CD4-positive, alpha-beta memory T cell (primary cell): ENCODE measurements around the gene SCLT1. TPM values are rescaled to one million over a fixed set of nuclear protein-coding genes. Genes with fewer than 3 reads are reported as not detected.

Experiments
- CTCF ChIA-PET: fragments of 350-600 bp; sonication (Branson Sonifier 250); formaldehyde crosslinking; loops from one replicate; lab custom pipeline; 2021; ENCODE audit warnings: inconsistent platforms; ENCODE audit not compliant: partially characterized antibody; lab: Charles Lee
- POLR2A ChIA-PET: fragments of 350-600 bp; sonication (Branson Sonifier 250); formaldehyde crosslinking; loops from one replicate; lab custom pipeline; 2021; ENCODE audit not compliant: partially characterized antibody; lab: Charles Lee
- DNase-seq, 5 donors: peaks; one replicate each; pipeline versions ENCODE4 v3.0.0 to v3.0.0-alpha.2; 2020 to 2022; ENCODE audit warnings: mixed read lengths in 1 of 5
- H3K27ac ChIP-seq: one replicate; pipeline ENCODE4 v1.7.0; 2013; ENCODE audit warnings: low read depth, low read length
- H3K27me3 ChIP-seq: 2 replicates; pipeline ENCODE4 v1.7.0; 2013; ENCODE audit warnings: mild to moderate bottlenecking, low read length, moderate library complexity; ENCODE audit not compliant: insufficient read depth
- H3K36me3 ChIP-seq: 2 replicates; pipeline ENCODE4 v1.7.0; 2013; ENCODE audit warnings: mild to moderate bottlenecking, low read length, moderate library complexity; ENCODE audit not compliant: insufficient read depth
- H3K4me1 ChIP-seq: 2 replicates; pipeline ENCODE4 v1.7.0; 2013; ENCODE audit warnings: mild to moderate bottlenecking, low read length, moderate library complexity; ENCODE audit not compliant: insufficient read depth
- H3K4me3 ChIP-seq, 2 donors: one replicate each; pipeline ENCODE4 v1.7.0; 2013; ENCODE audit warnings: low read length in 2 of 2, mild to moderate bottlenecking in 1 of 2
- H3K9me3 ChIP-seq, 2 donors: one replicate each; pipeline ENCODE4 v1.7.0; 2013; ENCODE audit warnings: low read length in 2 of 2, control low read depth in 1 of 2; ENCODE audit not compliant: control insufficient read depth in 1 of 2
- H3K27ac Mint-ChIP-seq, 7 donors: one replicate each; pipeline ENCODE4 v1.8.0; 2020 to 2021; ENCODE audit warnings: mixed read lengths in 7 of 7, mild to moderate bottlenecking in 6 of 7, inconsistent platforms in 3 of 7, moderate library complexity in 3 of 7
- H3K27me3 Mint-ChIP-seq, 2 donors: one replicate each; pipeline ENCODE4 v1.8.0; 2020 to 2021; ENCODE audit warnings: mixed read lengths in 2 of 2
- H3K36me3 Mint-ChIP-seq, 2 donors: one replicate each; pipeline ENCODE4 v1.8.0; 2020 to 2021; ENCODE audit warnings: mixed read lengths in 2 of 2, inconsistent platforms in 1 of 2, mild to moderate bottlenecking in 1 of 2
- H3K4me1 Mint-ChIP-seq, 4 donors: one replicate each; pipeline ENCODE4 v1.8.0; 2020 to 2021; ENCODE audit warnings: mixed read lengths in 4 of 4, mild to moderate bottlenecking in 1 of 4
- H3K4me3 Mint-ChIP-seq, 8 donors: one replicate each; pipeline ENCODE4 v1.8.0; 2020 to 2021; ENCODE audit warnings: mixed read lengths in 8 of 8, mild to moderate bottlenecking in 7 of 8, moderate library complexity in 6 of 8, inconsistent platforms in 3 of 8
- H3K9me3 Mint-ChIP-seq, 8 donors: one replicate each; pipeline ENCODE4 v1.8.0; 2020 to 2021; ENCODE audit warnings: mixed read lengths in 8 of 8, mild to moderate bottlenecking in 5 of 8, inconsistent platforms in 3 of 8, moderate library complexity in 1 of 8
- intact Hi-C: fragments of 100-400 bp; cut with micrococcal nuclease; formaldehyde crosslinking; loops from one replicate; pipeline ENCODE4 v1.15.1; 2023
- polyA plus RNA-seq, 2 donors: library from polyadenylated mRNA; unstranded; fragments of 300-500 nt; fragmentation: Illumina TruSeq; gene quantifications; one replicate each; pipeline ENCODE4 v1.2.3, GENCODE V29; 2021
- total RNA-seq, 2 experiments: library from RNA; stranded (reverse); gene quantifications; one replicate each; pipeline ENCODE4 v1.2.3, GENCODE V29; 2021

SCLT1 gene
- total and polyA plus RNA-seq, 4 experiments from 2014 or later: 4.3 to 20.8 (median 12.0) TPM

DNA sequence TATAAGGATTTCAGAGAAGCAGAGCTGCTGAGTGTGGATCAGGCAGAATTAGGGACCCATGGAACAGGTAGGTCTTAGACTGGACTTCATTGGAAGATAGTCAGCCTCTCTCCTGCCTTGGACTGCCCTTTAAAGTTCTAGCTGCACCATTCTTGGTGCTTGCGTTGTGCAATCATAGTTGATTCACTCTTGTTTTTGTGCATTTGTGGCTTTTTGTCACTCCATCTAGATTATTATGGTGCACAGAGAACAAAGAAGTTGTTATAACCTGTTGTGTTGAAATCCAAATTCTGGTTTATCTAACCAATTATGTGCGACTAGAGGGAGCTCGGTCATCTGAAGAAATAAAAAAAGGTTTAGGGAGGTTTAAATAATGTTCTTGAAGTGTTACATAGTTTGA is 224.6 kb downstream of the SCLT1 start:
- Mint-ChIP-seq H3K27ac (peak overlapping the region in 1 of 7 donors; percentile 4), H3K4me3 (no peak overlapping the region), H3K36me3 (peaks cover 74 to 80% of the 10 kb centered on the region in 2 donors), H3K4me1 (peaks cover 3 to 11% (median 8%) of the 10 kb centered on the region in 4 donors), H3K27me3 (no peaks in the 10 kb centered on the region), H3K9me3 (no peaks in the 10 kb centered on the region)
- Histone ChIP-seq H3K4me1 (no peaks in the 10 kb centered on the region), H3K9me3 (no peaks in the 10 kb centered on the region), H3K27me3 (no peaks in the 10 kb centered on the region), H3K27ac (no peak overlapping the region), H3K4me3 (no peak overlapping the region), H3K36me3 (peaks cover 45% of the 10 kb centered on the region)
- CTCF ChIA-PET: interaction anchor here (1.0 kb wide), 1 partner anchor 86 kb away, joined by 4 read pairs; no protein-coding TSS in a partner anchor
- POLR2A ChIA-PET: no interaction called here
- no peak for DNase-seq
- intact Hi-C loops: no loop called here

DNA sequence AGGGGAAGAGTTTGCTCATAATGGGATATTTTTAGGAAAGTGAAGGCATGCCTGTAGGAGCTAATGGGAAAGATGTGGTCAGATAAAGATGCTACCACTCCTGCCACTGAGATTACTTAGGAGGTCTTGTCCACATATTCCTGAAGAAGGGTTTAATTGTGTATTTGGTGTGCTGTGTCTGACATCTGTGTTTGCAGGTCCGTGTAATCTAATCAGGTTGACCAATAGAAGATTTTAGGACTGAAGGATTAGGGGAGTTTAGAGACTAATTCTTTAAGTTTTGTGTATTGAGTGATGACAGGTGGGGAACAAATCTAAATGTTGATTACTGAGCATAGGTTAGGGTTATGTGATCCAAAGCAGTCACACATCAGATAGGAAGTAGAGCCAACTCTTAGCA is 226.6 kb downstream of the SCLT1 start:
- Histone ChIP-seq H3K27ac (no peak overlapping the region), H3K36me3 (peaks cover 38% of the 10 kb centered on the region), H3K4me1 (peaks cover 18% of the 10 kb centered on the region), H3K4me3 (no peak overlapping the region), H3K9me3 (no peaks in the 10 kb centered on the region), H3K27me3 (no peaks in the 10 kb centered on the region)
- Mint-ChIP-seq H3K36me3 (peaks cover 67 to 85% of the 10 kb centered on the region in 2 donors), H3K4me3 (no peak overlapping the region), H3K27me3 (no peaks in the 10 kb centered on the region), H3K9me3 (peaks cover 0 to 2% (median 0%) of the 10 kb centered on the region in 8 donors), H3K27ac (peak overlapping the region in 3 of 7 donors; percentile 7 to 69 (median 19)), H3K4me1 (peaks cover 22 to 31% (median 27%) of the 10 kb centered on the region in 4 donors)
- ChIA-PET POLR2A (no interaction called here), CTCF (interaction anchor here (1.7 kb wide), 1 partner anchor 36 kb away, joined by 3 read pairs; no protein-coding TSS in a partner anchor)
- no peak for DNase-seq
- intact Hi-C loops: no loop called here

- Mint-ChIP-seq H3K36me3 (peaks cover 65 to 85% of the 10 kb centered on the region in 2 donors), H3K9me3 (peaks cover 0 to 2% (median 0%) of the 10 kb centered on the region in 8 donors), H3K27me3 (no peaks in the 10 kb centered on the region), H3K27ac (peak overlapping the region in 3 of 7 donors; percentile 7 to 69 (median 19)), H3K4me1 (peaks cover 25 to 36% (median 31%) of the 10 kb centered on the region in 4 donors), H3K4me3 (no peak overlapping the region)
- ChIA-PET CTCF (interaction anchor here (1.2 to 5.9 kb wide), 5 partner anchors 12 to 674 kb away, joined by 3 to 52 read pairs (median 4); no protein-coding TSS in a partner anchor), POLR2A (interaction anchor here (1.2 kb wide), 1 partner anchor 87 kb away, joined by 3 read pairs; no protein-coding TSS in a partner anchor)
- Histone ChIP-seq H3K9me3 (no peaks in the 10 kb centered on the region), H3K27ac (no peak overlapping the region), H3K4me3 (no peak overlapping the region), H3K4me1 (peaks cover 23% of the 10 kb centered on the region), H3K36me3 (peaks cover 33% of the 10 kb centered on the region), H3K27me3 (no peaks in the 10 kb centered on the region)
- DNase-seq: no peak
- intact Hi-C loops: no loop called here
These were observed 227.1 kb downstream of the SCLT1 start for GRCh38 chr4:128866269-128866668.

DNA sequence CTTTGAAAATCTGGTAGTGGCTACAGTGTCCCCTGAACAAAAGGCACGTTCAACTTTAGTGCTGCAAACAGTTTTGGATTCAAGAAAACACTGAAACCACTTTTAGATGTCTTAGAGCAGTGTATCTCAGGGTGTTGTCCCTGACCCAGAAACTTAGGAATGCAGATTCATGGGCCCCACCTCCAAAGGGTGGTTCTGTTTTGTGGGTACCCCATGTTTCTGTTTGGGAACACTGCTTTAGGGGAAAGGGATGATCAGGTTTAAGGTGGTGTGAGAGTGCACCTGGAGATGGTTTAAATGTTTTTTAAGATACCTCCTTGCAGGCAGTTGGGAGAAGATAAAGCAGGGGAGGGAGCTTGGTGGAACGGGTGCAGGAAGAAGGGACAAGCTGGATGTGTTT is 228.2 kb downstream of the SCLT1 start:
- H3K4me1 ChIP-seq: peaks cover 29% of the 10 kb centered on the region
- no peak overlapping the region for H3K4me3 ChIP-seq
- ChIA-PET CTCF (interaction anchor here (1.2 to 5.9 kb wide), 5 partner anchors 13 to 673 kb away, joined by 3 to 52 read pairs (median 4); no protein-coding TSS in a partner anchor), POLR2A (interaction anchor here (1.2 kb wide), 1 partner anchor 85 kb away, joined by 3 read pairs; no protein-coding TSS in a partner anchor)
- no peaks in the 10 kb centered on the region for H3K9me3 ChIP-seq
- no peak overlapping the region for H3K4me3 Mint-ChIP-seq
- no peak overlapping the region for H3K27ac ChIP-seq
- no peaks in the 10 kb centered on the region for H3K27me3 ChIP-seq
- H3K27ac Mint-ChIP-seq: peak overlapping the region in 4 of 7 donors; percentile 35 to 81 (median 46)
- H3K27me3 Mint-ChIP-seq: no peaks in the 10 kb centered on the region
- H3K36me3 ChIP-seq: peaks cover 22% of the 10 kb centered on the region
- intact Hi-C loops: no loop called here
- H3K36me3 Mint-ChIP-seq: peaks cover 61 to 85% of the 10 kb centered on the region in 2 donors
- H3K4me1 Mint-ChIP-seq: peaks cover 28 to 42% (median 36%) of the 10 kb centered on the region in 4 donors
- no peak for DNase-seq
- peaks cover 0 to 2% (median 0%) of the 10 kb centered on the region in 8 donors for H3K9me3 Mint-ChIP-seq

- DNase-seq: peak; percentile 56 to 69 (median 61)
- Mint-ChIP-seq H3K27ac (peak overlapping the region; percentile 0 to 94 (median 87)), H3K36me3 (peaks cover 61 to 82% of the 10 kb centered on the region in 2 donors), H3K4me3 (peak overlapping the region in 2 of 8 donors; percentile 58 to 75), H3K27me3 (no peaks in the 10 kb centered on the region), H3K4me1 (peaks cover 36 to 49% (median 42%) of the 10 kb centered on the region in 4 donors), H3K9me3 (peaks cover 0 to 2% (median 0%) of the 10 kb centered on the region in 8 donors)
- Histone ChIP-seq H3K9me3 (no peaks in the 10 kb centered on the region), H3K4me3 (no peak overlapping the region), H3K4me1 (peaks cover 29% of the 10 kb centered on the region), H3K27me3 (no peaks in the 10 kb centered on the region), H3K36me3 (peaks cover 7% of the 10 kb centered on the region), H3K27ac (peak overlapping the region; percentile 50)
- ChIA-PET CTCF (interaction anchor here (0.6 to 5.9 kb wide), 22 partner anchors 9 to 671 kb away, joined by 3 to 52 read pairs (median 6); partner anchors contain the start of genes JADE1 and SCLT1), POLR2A (interaction anchor here (1.0 to 1.7 kb wide), 2 partner anchors 51 to 53 kb away, joined by 4 to 5 read pairs; no protein-coding TSS in a partner anchor)
- intact Hi-C loops: loop anchor here (1.0 to 5.0 kb wide), 5 partner anchors 54 to 672 kb away; partner anchors contain the start of genes JADE1 and SCLT1
These were observed 229.8 kb downstream of the SCLT1 start for GRCh38 chr4:128863312-128864075.

GRCh38 chr4:128862608-128863311 is 230.6 kb downstream of the SCLT1 start:
- POLR2A ChIA-PET: interaction anchor here (0.8 to 1.7 kb wide), 5 partner anchors 50 to 288 kb away, joined by 3 to 5 read pairs (median 4); no protein-coding TSS in a partner anchor
- intact Hi-C loops: loop anchor here (1.0 to 5.0 kb wide), 5 partner anchors 53 to 671 kb away; partner anchors contain the start of genes JADE1 and SCLT1
- H3K27me3 Mint-ChIP-seq: no peaks in the 10 kb centered on the region
- H3K9me3 Mint-ChIP-seq: peaks cover 0 to 2% (median 0%) of the 10 kb centered on the region in 8 donors
- H3K4me3 Mint-ChIP-seq: peak overlapping the region in 6 of 8 donors; percentile 6 to 75 (median 38)
- Histone ChIP-seq H3K27me3 (no peaks in the 10 kb centered on the region), H3K9me3 (no peaks in the 10 kb centered on the region), H3K4me1 (peaks cover 29% of the 10 kb centered on the region), H3K4me3 (no peak overlapping the region), H3K27ac (peak overlapping the region; percentile 50), H3K36me3 (peaks cover 6% of the 10 kb centered on the region)
- H3K4me1 Mint-ChIP-seq: peaks cover 36 to 49% (median 42%) of the 10 kb centered on the region in 4 donors
- DNase-seq: peak; percentile 15 to 80 (median 19)
- peaks cover 63 to 81% of the 10 kb centered on the region in 2 donors for H3K36me3 Mint-ChIP-seq
- H3K27ac Mint-ChIP-seq: peak overlapping the region; percentile 87 to 94 (median 88)
- CTCF ChIA-PET: interaction anchor here (0.6 to 5.9 kb wide), 27 partner anchors 9 to 671 kb away, joined by 3 to 52 read pairs (median 5); partner anchors contain the start of genes JADE1 and SCLT1
